Mesodermal cell (in vitro differentiated cells): ENCODE data around the gene UBE2H.
"Not testable (repeated sequence)": the region's sequence is repeated elsewhere in the genome, so short reads cannot be mapped to it uniquely, and the experiment has no call there.

Experiments used
- H3K27ac ChIP-seq: 2 replicates; pipeline ENCODE4 v1.7.0; 2013; ENCODE audit warnings: mild to moderate bottlenecking, low read depth, low read length, moderate library complexity; ENCODE audit not compliant: severe bottlenecking
- H3K36me3 ChIP-seq: 2 replicates; pipeline ENCODE4 v1.7.1; 2013; ENCODE audit warnings: mild to moderate bottlenecking, low read length, moderate library complexity; ENCODE audit not compliant: control insufficient read depth, insufficient read depth
- H3K4me1 ChIP-seq: one replicate; pipeline ENCODE4 v1.7.1; 2013; ENCODE audit warnings: mild to moderate bottlenecking, low read length; ENCODE audit not compliant: insufficient read depth, control insufficient read depth, poor library complexity, severe bottlenecking
- H3K4me3 ChIP-seq: 2 replicates; pipeline ENCODE4 v1.7.0; 2013; ENCODE audit warnings: low read length, control low read depth, mild to moderate bottlenecking; ENCODE audit not compliant: insufficient read depth, poor library complexity, severe bottlenecking; ENCODE audit errors: extremely low read depth
- H3K9me3 ChIP-seq: 2 replicates; pipeline ENCODE4 v1.7.1; 2013; ENCODE audit warnings: mild to moderate bottlenecking, low read length, moderate library complexity; ENCODE audit not compliant: control insufficient read depth
- WGBS, 2 experiments: methylation state at CpG; one replicate each; pipeline ENCODE4 v1.1.5; 2013; ENCODE audit warnings: missing lambda C conversion rate in 2 of 2; ENCODE audit not compliant: insufficient coverage in 2 of 2; 5-methylcytosine and 5-hydroxymethylcytosine counted together

Gene UBE2H

DNA sequence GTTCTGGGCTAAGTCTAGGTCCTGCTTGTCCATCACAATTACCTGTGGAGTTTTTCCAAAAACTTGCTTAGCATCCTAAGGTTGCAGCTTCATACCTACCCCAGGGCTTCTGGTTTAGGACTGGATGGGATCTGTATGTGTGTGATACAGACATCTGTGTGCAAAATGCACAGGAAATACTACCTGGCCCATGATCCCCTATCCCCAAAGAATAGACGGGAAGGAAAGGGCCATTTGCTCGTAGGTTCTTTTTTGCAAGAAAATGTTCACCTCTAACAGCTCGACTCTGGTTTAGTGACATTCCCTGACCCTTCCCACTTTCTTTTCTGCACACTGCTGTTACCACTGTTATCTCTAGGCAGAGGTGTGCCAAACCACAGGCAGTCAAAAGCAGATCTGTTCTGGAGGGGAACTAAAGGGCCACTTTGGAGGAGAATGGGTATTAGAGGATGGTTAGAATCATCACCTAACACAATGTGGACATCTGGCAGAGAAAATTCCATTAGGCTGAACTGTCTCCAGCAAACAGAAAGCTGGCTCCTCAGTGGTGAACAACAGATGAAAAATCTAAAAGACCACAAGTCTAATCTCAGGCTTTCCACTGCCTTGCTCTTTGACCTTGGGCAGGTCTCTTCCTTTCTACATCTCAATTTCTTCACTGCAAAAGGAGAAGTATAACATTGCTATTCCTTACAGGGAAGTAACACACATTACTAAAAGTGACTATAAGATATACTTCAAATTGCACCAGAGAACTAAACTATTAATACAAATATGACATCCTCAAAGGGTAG lies 107.4 kb downstream of the UBE2H start:
- H3K27ac ChIP-seq = no peak overlapping the region
- no peak overlapping the region for H3K4me3 ChIP-seq
- no peaks in the 10 kb centered on the region for H3K9me3 ChIP-seq
- 89 to 96% methylated on average over 2 to 3 of the region's 3 CpGs for WGBS, 2 experiments
- peaks cover 15% of the 10 kb centered on the region for H3K4me1 ChIP-seq
- peaks cover 10% of the 10 kb centered on the region for H3K36me3 ChIP-seq

DNA sequence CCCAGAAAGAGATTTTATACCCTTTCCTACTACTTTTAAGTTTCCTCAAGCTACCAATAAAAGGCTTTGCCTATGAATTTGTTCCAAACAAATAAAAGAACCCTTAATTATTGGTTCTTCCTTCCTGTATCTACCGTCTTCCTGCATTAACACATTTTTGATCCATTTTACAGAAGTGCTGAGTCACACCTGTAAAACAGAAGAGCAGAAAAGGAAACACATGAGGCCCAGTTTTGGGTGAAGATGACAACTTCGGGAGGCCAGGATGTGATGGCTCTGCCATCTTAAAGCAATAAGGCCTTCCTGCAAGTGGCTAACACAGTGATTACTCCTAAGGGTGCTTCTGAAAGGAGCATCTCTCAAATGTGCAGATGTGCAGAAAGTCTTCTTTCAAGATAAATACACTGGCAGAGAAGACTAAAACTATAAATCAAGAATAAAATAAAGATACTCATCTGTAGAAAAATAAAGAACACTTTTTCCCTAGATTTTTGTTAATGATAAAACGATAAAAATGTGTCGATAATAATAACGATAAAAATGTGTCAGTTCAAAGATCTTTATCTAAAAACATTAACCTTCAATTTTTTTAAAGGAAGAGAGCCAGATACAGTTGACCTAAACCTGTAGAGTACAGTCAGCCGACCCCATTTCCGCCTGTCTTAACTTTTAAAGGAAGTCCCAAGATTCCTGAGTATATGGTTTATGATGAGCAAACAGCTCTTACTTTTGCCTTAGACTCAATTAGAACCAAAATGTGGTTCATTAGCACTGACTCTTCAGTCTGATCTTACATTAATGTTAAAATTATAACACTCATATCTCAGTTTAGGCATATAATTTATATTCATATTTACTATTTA lies 108.6 kb downstream of the UBE2H start:
- Histone ChIP-seq H3K36me3 (peaks cover 16% of the 10 kb centered on the region), H3K9me3 (no peaks in the 10 kb centered on the region), H3K27ac (no peak overlapping the region), H3K4me3 (no peak overlapping the region), H3K4me1 (peaks cover 15% of the 10 kb centered on the region)
- 63 to 86% methylated on average over 2 to 3 of the region's 7 CpGs for WGBS, 2 experiments

DNA sequence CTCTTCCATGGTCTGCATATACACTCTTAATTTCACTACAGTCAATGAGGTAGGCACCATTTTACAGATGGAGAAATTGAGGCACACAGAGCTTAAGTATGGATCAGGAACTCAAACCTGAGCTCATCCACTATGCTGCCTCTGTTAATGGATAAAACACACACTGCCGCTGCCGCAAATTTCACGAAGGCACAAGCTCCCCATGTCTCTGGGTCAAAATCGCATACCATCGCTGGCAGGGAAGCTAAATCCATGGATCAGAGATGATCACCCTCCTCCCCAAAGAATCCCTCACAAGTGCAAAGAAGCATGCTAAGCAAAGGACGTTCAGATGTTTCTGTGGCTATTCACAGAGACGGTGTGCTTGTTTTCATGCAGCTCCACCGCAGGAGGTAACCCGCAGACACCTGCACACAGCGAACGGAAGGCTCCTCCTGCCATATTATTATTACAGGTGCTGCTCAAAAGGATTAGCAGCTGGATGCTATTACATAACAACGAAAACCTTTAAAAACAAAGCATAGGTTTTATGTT lies 109.3 kb downstream of the UBE2H start:
- WGBS, 2 experiments = 31 to 53% methylated on average over 7 to 9 of the region's 12 CpGs

DNA sequence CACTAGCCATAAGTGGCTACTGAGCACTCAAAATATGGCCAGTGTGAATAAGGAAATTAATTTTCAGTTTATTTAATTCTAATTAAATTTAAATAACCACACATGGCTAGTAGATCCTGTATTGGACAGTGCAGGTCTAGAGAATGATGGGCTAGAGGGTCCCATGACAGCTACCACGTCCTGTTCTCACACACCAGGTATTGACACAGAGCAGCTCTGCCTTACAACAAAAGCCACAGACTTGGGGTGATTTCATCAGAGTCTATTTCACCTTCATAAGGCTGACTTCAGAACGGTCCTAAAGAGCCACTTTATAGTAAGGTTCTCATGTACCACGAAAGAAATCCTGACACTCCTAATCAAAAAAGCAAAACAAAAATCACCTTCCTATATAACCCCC lies 111.3 kb downstream of the UBE2H start:
- H3K4me3 ChIP-seq = no peak overlapping the region
- WGBS, 2 experiments = 100% methylated on average over 1 of the region's 3 CpGs; no CpG with 5 or more reads in 1 of the 2 experiments
- no peaks in the 10 kb centered on the region for H3K9me3 ChIP-seq
- H3K36me3 ChIP-seq = peaks cover 32% of the 10 kb centered on the region
- H3K27ac ChIP-seq = no peak overlapping the region
- peaks cover 13% of the 10 kb centered on the region for H3K4me1 ChIP-seq

More for the DNA sequence above, 109.3 kb downstream of the UBE2H start:
- Histone ChIP-seq H3K4me1 (peaks cover 15% of the 10 kb centered on the region), H3K9me3 (no peaks in the 10 kb centered on the region), H3K36me3 (peaks cover 22% of the 10 kb centered on the region), H3K27ac (no peak overlapping the region), H3K4me3 (no peak overlapping the region)

DNA sequence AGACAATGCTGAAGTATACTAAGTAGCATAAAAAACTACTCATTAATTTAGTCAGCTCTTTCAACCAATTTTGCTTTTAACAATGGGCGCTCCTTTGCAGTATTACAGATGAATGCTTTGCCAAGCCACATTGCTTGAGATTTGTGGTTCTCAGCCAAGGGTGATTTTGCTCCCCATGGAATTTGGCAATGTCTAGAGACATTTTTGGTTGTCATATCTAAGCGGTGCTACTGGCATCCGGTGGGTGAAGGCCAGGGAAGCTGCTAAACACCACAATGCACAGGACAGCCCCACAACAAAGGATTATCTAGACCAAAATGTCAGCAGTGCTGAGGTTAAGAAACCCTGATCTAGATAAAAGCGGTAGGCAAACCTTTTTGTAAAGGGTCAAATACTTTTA lies 112.0 kb downstream of the UBE2H start:
- 86 to 92% methylated on average over 1 to 2 of the region's 4 CpGs for WGBS, 2 experiments
- Histone ChIP-seq H3K4me3 (no peak overlapping the region), H3K36me3 (peaks cover 38% of the 10 kb centered on the region), H3K4me1 (peaks cover 7% of the 10 kb centered on the region), H3K27ac (no peak overlapping the region), H3K9me3 (no peaks in the 10 kb centered on the region)

DNA sequence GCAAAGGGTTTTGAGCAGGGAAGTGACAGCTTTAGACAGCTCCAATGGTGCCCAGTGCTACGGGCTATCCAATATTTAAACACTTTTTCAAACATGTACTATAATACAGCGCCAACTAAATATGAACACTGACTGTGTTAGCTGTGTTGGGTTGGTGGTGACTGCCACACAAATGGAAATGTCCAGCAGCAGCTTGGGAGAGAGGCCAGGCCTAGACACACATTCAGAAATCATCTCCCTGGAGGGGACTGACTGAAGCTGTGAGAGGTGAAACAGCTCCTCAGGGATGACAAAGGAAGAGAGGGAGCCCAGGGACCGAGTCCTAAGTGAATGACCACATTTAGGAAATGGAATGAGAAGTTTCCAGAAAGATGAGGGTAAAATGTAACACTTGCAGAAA lies 115.8 kb downstream of the UBE2H start:
- peaks cover 69% of the 10 kb centered on the region for H3K36me3 ChIP-seq
- 64 to 65% methylated on average over 1 of the region's 3 CpGs for WGBS, 2 experiments
- no peak overlapping the region for H3K27ac ChIP-seq

DNA sequence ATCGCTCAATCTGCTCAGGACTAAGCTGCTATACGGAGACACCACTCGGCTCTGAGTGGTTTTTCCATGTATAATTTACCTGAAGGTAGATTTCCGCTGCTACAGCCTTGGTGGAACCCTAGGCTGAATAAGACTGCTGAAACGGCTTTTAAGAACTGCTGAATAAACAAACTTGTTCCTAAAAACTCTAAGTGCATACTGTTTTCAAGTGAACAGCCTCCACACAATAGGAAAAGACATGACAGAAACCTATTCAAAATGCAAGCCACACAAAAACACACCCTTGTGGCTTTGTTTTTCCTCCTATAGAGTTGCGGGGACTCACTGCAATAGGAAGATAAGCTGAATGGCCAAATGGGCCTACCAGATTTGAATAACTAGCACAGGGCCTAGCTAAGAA lies 117.2 kb downstream of the UBE2H start:
- H3K4me1 ChIP-seq = peaks cover 25% of the 10 kb centered on the region
- H3K27ac ChIP-seq = no peak overlapping the region
- H3K4me3 ChIP-seq = no peak overlapping the region
- no peaks in the 10 kb centered on the region for H3K9me3 ChIP-seq
- H3K36me3 ChIP-seq = peaks cover 71% of the 10 kb centered on the region
- WGBS, 2 experiments = 80 to 95% methylated on average over 3 to 4 of the region's 6 CpGs

More for the DNA sequence above, 115.8 kb downstream of the UBE2H start:
- H3K4me1 ChIP-seq = peaks cover 13% of the 10 kb centered on the region
- no peaks in the 10 kb centered on the region for H3K9me3 ChIP-seq
- no peak overlapping the region for H3K4me3 ChIP-seq

DNA sequence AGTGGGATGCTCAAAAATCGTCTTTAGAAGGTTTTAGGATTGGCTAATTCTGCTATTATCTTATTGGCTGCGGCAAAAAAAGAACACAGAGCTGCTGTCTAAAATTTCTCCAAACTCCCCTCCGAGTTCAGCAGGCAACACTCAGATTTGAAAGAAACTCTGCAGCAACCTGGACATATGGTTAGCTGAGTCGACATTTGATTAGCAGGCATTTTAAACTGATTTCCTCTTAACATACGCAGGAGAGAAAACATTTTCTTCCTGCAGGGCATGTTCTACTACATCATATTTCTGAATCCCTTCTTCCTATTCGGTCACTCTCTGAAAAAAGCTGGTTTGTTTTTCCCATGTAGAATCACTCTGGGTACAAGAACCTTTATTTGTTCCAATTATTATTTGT lies 119.4 kb downstream of the UBE2H start:
- not testable (repeated sequence) for H3K4me3 ChIP-seq, H3K9me3 ChIP-seq, H3K27ac ChIP-seq
- 94 to 97% methylated on average over 4 to 5 of the region's 6 CpGs for WGBS, 2 experiments
- Histone ChIP-seq H3K4me1 (peaks cover 31% of the 10 kb centered on the region), H3K36me3 (peaks cover 61% of the 10 kb centered on the region)

DNA sequence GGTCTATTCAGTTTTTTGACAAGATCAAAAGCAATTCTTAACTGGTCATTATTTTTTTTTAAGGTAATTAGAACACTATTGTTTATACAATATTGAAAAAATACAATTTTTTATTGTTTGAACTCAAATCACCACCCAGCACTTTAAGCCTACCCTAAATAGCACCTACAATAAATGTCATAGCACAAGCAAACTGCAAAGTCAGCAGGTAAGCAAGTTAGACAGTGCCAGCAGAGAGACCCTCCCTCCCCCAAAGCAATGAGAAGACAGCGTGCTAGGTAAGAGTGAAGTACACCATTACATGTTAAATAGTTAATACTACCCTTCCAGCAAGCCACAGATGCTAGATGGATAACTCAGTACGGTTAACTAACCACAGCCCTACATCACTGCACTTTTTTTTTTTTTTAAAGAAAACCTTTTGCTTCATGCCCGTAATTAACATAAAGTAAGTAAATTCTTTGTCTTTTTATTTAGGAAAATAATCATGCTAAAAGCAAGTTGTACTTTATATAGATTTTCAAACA lies 120.0 kb downstream of the UBE2H start:
- Histone ChIP-seq H3K9me3 (no peaks in the 10 kb centered on the region), H3K36me3 (peaks cover 56% of the 10 kb centered on the region), H3K27ac (no peak overlapping the region), H3K4me1 (peaks cover 31% of the 10 kb centered on the region), H3K4me3 (no peak overlapping the region)
- no CpG with 5 or more reads among the region's 3 CpGs for WGBS, 2 experiments

DNA sequence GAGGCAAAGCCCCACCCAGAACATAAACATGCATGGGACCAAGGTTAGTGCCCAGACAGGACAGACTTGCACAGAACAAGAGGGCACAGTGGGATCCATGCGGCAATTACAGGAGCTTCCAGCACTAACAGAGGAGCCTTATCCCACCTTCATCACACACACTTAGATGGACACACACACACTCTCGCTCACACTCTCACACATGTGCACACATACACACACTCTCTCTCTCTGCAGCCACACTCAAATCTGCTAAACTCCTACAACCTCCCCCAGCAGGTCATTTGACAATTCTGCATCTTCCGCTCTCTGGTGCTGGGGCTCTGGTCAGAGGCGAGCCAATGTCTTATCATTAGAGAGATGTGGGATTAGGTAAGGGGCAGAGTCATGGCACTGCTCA lies 120.5 kb downstream of the UBE2H start:
- Histone ChIP-seq H3K9me3 (no peaks in the 10 kb centered on the region), H3K4me3 (no peak overlapping the region), H3K4me1 (peaks cover 31% of the 10 kb centered on the region), H3K36me3 (peaks cover 55% of the 10 kb centered on the region), H3K27ac (peak overlapping the region; percentile 93)
- 86 to 100% methylated on average over 2 of the region's 4 CpGs for WGBS, 2 experiments
